ENCODE measurements around the gene ACO1. TPM values are rescaled to one million over a fixed set of nuclear protein-coding genes. Genes with fewer than 3 reads are reported as not detected.

ACO1 gene
- polyA plus RNA-seq, 1 donor (not counting 4 experiments of a cell fraction or from before 2014, with no cell fraction given) = 29.2 TPM

DNA sequence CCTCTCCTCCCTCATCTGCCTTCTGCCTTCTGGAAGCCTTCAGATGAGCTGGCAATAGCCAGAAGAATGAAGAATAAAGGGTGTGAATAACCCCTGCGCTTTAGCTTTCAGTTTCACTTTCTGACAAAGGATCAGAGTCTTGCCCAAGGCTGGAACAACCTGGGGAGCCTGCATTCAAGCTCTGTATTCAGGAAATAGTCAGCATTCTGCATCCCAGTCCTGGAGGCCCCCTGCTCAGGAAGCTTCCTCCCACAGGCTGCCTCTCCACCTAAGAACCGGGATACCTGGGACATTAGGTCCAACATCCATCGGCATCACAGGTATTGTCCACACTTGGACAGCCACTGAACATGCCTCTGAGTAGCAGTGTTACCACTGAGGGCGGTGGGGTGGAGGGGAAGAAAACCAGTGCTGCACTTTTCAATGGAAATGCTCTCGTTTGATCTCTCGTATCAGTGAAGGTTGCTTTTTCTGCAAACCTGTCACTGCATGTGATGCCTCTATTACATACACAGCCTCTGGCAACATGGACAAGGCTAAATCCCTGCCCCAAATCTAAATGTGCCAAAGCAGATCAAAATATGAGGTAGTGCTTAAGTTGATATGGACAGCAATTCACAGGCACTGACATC lies 39.8 kb upstream of the ACO1 start:
- no peaks in the 10 kb centered on the region for H3K9me1 ChIP-seq (ENCODE audit: control insufficient read depth, extremely low read depth, insufficient read depth, low read length)
- no peak for TF ChIP-seq EZH2 (IDR thresholded peaks at IDR 0.05; ENCODE audit: low read length)
- TF ChIP-seq, protein P1, sequence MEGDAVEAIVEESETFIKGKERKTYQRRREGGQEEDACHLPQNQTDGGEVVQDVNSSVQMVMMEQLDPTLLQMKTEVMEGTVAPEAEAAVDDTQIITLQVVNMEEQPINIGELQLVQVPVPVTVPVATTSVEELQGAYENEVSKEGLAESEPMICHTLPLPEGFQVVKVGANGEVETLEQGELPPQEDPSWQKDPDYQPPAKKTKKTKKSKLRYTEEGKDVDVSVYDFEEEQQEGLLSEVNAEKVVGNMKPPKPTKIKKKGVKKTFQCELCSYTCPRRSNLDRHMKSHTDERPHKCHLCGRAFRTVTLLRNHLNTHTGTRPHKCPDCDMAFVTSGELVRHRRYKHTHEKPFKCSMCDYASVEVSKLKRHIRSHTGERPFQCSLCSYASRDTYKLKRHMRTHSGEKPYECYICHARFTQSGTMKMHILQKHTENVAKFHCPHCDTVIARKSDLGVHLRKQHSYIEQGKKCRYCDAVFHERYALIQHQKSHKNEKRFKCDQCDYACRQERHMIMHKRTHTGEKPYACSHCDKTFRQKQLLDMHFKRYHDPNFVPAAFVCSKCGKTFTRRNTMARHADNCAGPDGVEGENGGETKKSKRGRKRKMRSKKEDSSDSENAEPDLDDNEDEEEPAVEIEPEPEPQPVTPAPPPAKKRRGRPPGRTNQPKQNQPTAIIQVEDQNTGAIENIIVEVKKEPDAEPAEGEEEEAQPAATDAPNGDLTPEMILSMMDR (optimal IDR thresholded peaks at IDR 0.05 in 1 of 3, IDR thresholded peaks at IDR 0.05 in 1 of 3, conservative IDR thresholded peaks at IDR 0.05 in 1 of 3; ENCODE audit: extremely low read depth in 1 of 3, insufficient read depth in 2 of 3, low read length in 3 of 3) = no peak
- no peaks in the 10 kb centered on the region for H3K36me3 ChIP-seq (ENCODE audit: control insufficient read depth in 2 of 2, extremely low read depth in 1 of 2, insufficient read depth in 2 of 2, low read length in 2 of 2)
- no peak for FAIRE-seq
- dilution Hi-C loops (cut with MboI; ENCODE audit: extremely low pct_ligation_motif_present, low sequenced_read_pairs) = no loop called here
- H3K79me2 ChIP-seq (ENCODE audit: control insufficient read depth, insufficient read depth, low read length) = no peaks in the 10 kb centered on the region
- no peaks in the 10 kb centered on the region for H3K4me1 ChIP-seq (ENCODE audit: control insufficient read depth, extremely low read depth, insufficient read depth, low read length)
- no peak overlapping the region for H3K9ac ChIP-seq (ENCODE audit: control insufficient read depth, extremely low read depth, insufficient read depth, low read length)
- H3K9me3 ChIP-seq (ENCODE audit: control insufficient read depth, low read depth, low read length) = no peaks in the 10 kb centered on the region
- H3K27me3 ChIP-seq (ENCODE audit: control insufficient read depth, extremely low read depth, insufficient read depth, low read length) = no peaks in the 10 kb centered on the region
- H4K20me1 ChIP-seq (ENCODE audit: control insufficient read depth, extremely low read depth, insufficient read depth, low read length) = no peaks in the 10 kb centered on the region
- no peak for DNase-seq (ENCODE audit: low read depth, low spot score)
- H3K4me3 ChIP-seq (ENCODE audit: control insufficient read depth in 2 of 3, extremely low read depth in 1 of 3, insufficient read depth in 2 of 3, low read depth in 1 of 3, low read length in 3 of 3) = peak overlapping the region in 1 of 3 experiments; percentile 13
- H2AFZ ChIP-seq (ENCODE audit: control insufficient read depth, low read length) = peak overlapping the region; percentile 86
- H3K4me2 ChIP-seq (ENCODE audit: control insufficient read depth, extremely low read depth, insufficient read depth, low read depth, low read length) = peak overlapping the region; percentile 74
- no peak overlapping the region for H3K27ac ChIP-seq (ENCODE audit: control insufficient read depth, insufficient read depth, low read length)

DNA sequence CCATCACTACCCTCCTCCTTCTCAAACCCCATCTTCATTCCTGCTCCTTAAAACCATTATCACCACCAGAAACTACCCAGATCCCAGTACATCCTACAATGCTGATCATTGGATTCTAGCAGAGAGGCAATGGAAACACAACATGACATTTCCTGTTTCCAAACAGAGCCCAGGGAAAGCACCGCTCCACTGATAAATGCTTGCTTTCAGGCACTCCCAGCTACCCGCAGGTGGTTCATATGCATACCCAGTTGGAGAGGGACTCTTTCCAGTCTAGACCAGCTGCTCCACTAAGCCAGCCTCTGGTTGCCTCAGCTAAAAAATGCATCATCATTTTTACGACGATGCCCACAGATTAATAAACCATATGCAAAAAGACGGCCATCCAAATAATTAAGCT lies 39.2 kb upstream of the ACO1 start:
- Histone ChIP-seq H3K27ac (ENCODE audit: control insufficient read depth, insufficient read depth, low read length) (no peak overlapping the region), H3K4me3 (ENCODE audit: control insufficient read depth in 2 of 3, extremely low read depth in 1 of 3, insufficient read depth in 2 of 3, low read depth in 1 of 3, low read length in 3 of 3) (no peak overlapping the region), H3K4me2 (ENCODE audit: control insufficient read depth, extremely low read depth, insufficient read depth, low read depth, low read length) (no peak overlapping the region), H4K20me1 (ENCODE audit: control insufficient read depth, extremely low read depth, insufficient read depth, low read length) (no peaks in the 10 kb centered on the region), H3K36me3 (ENCODE audit: control insufficient read depth in 2 of 2, extremely low read depth in 1 of 2, insufficient read depth in 2 of 2, low read length in 2 of 2) (no peaks in the 10 kb centered on the region), H3K4me1 (ENCODE audit: control insufficient read depth, extremely low read depth, insufficient read depth, low read length) (no peaks in the 10 kb centered on the region), H3K9me1 (ENCODE audit: control insufficient read depth, extremely low read depth, insufficient read depth, low read length) (no peaks in the 10 kb centered on the region), H3K27me3 (ENCODE audit: control insufficient read depth, extremely low read depth, insufficient read depth, low read length) (no peaks in the 10 kb centered on the region), H3K9me3 (ENCODE audit: control insufficient read depth, low read depth, low read length) (no peaks in the 10 kb centered on the region), H3K9ac (ENCODE audit: control insufficient read depth, extremely low read depth, insufficient read depth, low read length) (no peak overlapping the region), H2AFZ (ENCODE audit: control insufficient read depth, low read length) (no peak overlapping the region), H3K79me2 (ENCODE audit: control insufficient read depth, insufficient read depth, low read length) (no peaks in the 10 kb centered on the region)
- TF ChIP-seq, protein P1 (optimal IDR thresholded peaks at IDR 0.05 in 1 of 3, IDR thresholded peaks at IDR 0.05 in 1 of 3, conservative IDR thresholded peaks at IDR 0.05 in 1 of 3; ENCODE audit: extremely low read depth in 1 of 3, insufficient read depth in 2 of 3, low read length in 3 of 3) = no peak
- TF ChIP-seq EZH2 (IDR thresholded peaks at IDR 0.05; ENCODE audit: low read length) = no peak
- dilution Hi-C loops (cut with MboI; ENCODE audit: extremely low pct_ligation_motif_present, low sequenced_read_pairs) = no loop called here
- FAIRE-seq = no peak
- no peak for DNase-seq (ENCODE audit: low read depth, low spot score)

All from keratinocyte (primary cell).